ENCODE results near the gene SYCP2L. TPM values are rescaled to one million over a fixed set of nuclear protein-coding genes. Genes with fewer than 3 reads are reported as not detected.

The SYCP2L gene
- total and polyA plus RNA-seq, 2 experiments from 2014 or later = 0.13 TPM; not detected in 1

- Histone ChIP-seq H3K4me1 (ENCODE audit: insufficient read depth) (peaks cover 7% of the 10 kb centered on the region; the same call in 1 of the 2 replicates), H2AFZ (no peak overlapping the region)
- WGBS, 2 experiments (ENCODE audit: low coverage in 1 of 2, low lambda C conversion rate in 2 of 2, missing lambda C conversion rate in 2 of 2) = 81 to 85% methylated on average over 7 of the region's 7 CpGs
These were observed 134.9 kb downstream of the SYCP2L start for GRCh38 chr6:11021714-11022113.

GRCh38 chr6:11023032-11023431 lies 136.2 kb downstream of the SYCP2L start:
- H2AFZ ChIP-seq = no peak overlapping the region
- in situ Hi-C loops (cut with MboI) = no loop called here

More at GRCh38 chr6:11021714-11022113, 134.9 kb downstream of the SYCP2L start:
- Histone ChIP-seq H3K79me2 (ENCODE audit: insufficient read depth) (no peaks in the 10 kb centered on the region), H3K36me3 (ENCODE audit: low read depth) (no peaks in the 10 kb centered on the region), H3K27ac (no peak overlapping the region), H3K9me3 (ENCODE audit: low read depth) (no peaks in the 10 kb centered on the region), H3K9me2 (ENCODE audit: insufficient read depth) (no peaks in the 10 kb centered on the region), H3F3A (ENCODE audit: insufficient read depth) (peaks cover 7% of the 10 kb centered on the region; the same call in 1 of the 2 replicates), H4K20me1 (ENCODE audit: insufficient read depth) (no peaks in the 10 kb centered on the region), H3K27me3 (replicated peaks; ENCODE audit: insufficient read depth) (no peaks in the 10 kb centered on the region), H3K4me2 (ENCODE audit: unreplicated experiment) (no peak overlapping the region), H3K9ac (no peak overlapping the region), H3K4me3 (no peak overlapping the region)
- in situ Hi-C loops (cut with MboI) = no loop called here
- no peak for DNase-seq
- TF ChIP-seq EZH2phosphoT487 (IDR thresholded peaks at IDR 0.05; ENCODE audit: insufficient read depth, low read depth) (no peak), EZH2 (IDR thresholded peaks at IDR 0.05; ENCODE audit: insufficient read depth, poor library complexity, severe bottlenecking) (no peak)

More at GRCh38 chr6:11023032-11023431, 136.2 kb downstream of the SYCP2L start:
- peaks cover 7% of the 10 kb centered on the region; the same call in 1 of the 2 replicates for H3K4me1 ChIP-seq (ENCODE audit: insufficient read depth)
- H3K27ac ChIP-seq = no peak overlapping the region
- no peaks in the 10 kb centered on the region for H3K36me3 ChIP-seq (ENCODE audit: low read depth)
- H3K9me3 ChIP-seq (ENCODE audit: low read depth) = no peaks in the 10 kb centered on the region
- H3K79me2 ChIP-seq (ENCODE audit: insufficient read depth) = no peaks in the 10 kb centered on the region
- H3K4me3 ChIP-seq = no peak overlapping the region
- no peaks in the 10 kb centered on the region for H3K9me2 ChIP-seq (ENCODE audit: insufficient read depth)
- TF ChIP-seq EZH2phosphoT487 (IDR thresholded peaks at IDR 0.05; ENCODE audit: insufficient read depth, low read depth) (no peak), EZH2 (IDR thresholded peaks at IDR 0.05; ENCODE audit: insufficient read depth, poor library complexity, severe bottlenecking) (no peak)
- DNase-seq = no peak
- H4K20me1 ChIP-seq (ENCODE audit: insufficient read depth) = no peaks in the 10 kb centered on the region
- H3K27me3 ChIP-seq (replicated peaks; ENCODE audit: insufficient read depth) = no peaks in the 10 kb centered on the region
- H3K4me2 ChIP-seq (ENCODE audit: unreplicated experiment) = peak overlapping the region; percentile 1
- H3K9ac ChIP-seq = no peak overlapping the region
- peaks cover 7% of the 10 kb centered on the region; the same call in 1 of the 2 replicates for H3F3A ChIP-seq (ENCODE audit: insufficient read depth)

Other genes starting within 250 kb of the SYCP2L start
- gene C6orf52, start 192.4 kb upstream of the SYCP2L start, total RNA-seq (2014; rRNA removed; shearing (Covaris generic)) = not detected in 2 replicates
- 0.75 and 0.99 TPM in 2 replicates for gene C6orf52, start 192.4 kb upstream of the SYCP2L start, polyA plus RNA-seq (2016; fragmentation: Nextera tagmentation; extraction: Ambion mirVana)
- gene PAK1IP1, start 192.1 kb upstream of the SYCP2L start, total RNA-seq (2014; rRNA removed; shearing (Covaris generic)) = 16.6 and 22.8 TPM in 2 replicates
- 28.1 and 29.0 TPM in 2 replicates for gene PAK1IP1, start 192.1 kb upstream of the SYCP2L start, polyA plus RNA-seq (2016; fragmentation: Nextera tagmentation; extraction: Ambion mirVana)
- gene TMEM14C, start 164.0 kb upstream of the SYCP2L start, total RNA-seq (2014; rRNA removed; shearing (Covaris generic)) = 164 and 199 TPM in 2 replicates
- 256 and 272 TPM in 2 replicates for gene TMEM14C, start 164.0 kb upstream of the SYCP2L start, polyA plus RNA-seq (2016; fragmentation: Nextera tagmentation; extraction: Ambion mirVana)
- gene TMEM14B, start 139.2 kb upstream of the SYCP2L start, total RNA-seq (2014; rRNA removed; shearing (Covaris generic)) = 75.9 and 94.0 TPM in 2 replicates
- 148 and 158 TPM in 2 replicates for gene TMEM14B, start 139.2 kb upstream of the SYCP2L start, polyA plus RNA-seq (2016; fragmentation: Nextera tagmentation; extraction: Ambion mirVana)
- gene MAK, start 48.5 kb upstream of the SYCP2L start, total RNA-seq (2014; rRNA removed; shearing (Covaris generic)) = not detected in 2 replicates
- 0.09 and 0.14 TPM in 2 replicates for gene MAK, start 48.5 kb upstream of the SYCP2L start, polyA plus RNA-seq (2016; fragmentation: Nextera tagmentation; extraction: Ambion mirVana)
- gene GCM2, start 5.0 kb upstream of the SYCP2L start, total RNA-seq (2014; rRNA removed; shearing (Covaris generic)) = not detected in 2 replicates
- gene GCM2, start 5.0 kb upstream of the SYCP2L start, polyA plus RNA-seq (2016; fragmentation: Nextera tagmentation; extraction: Ambion mirVana) = not detected in 2 replicates
- gene ELOVL2, start 157.3 kb downstream of the SYCP2L start, total RNA-seq (2014; rRNA removed; shearing (Covaris generic)) = 0.32 and 0.76 TPM in 2 replicates
- gene ELOVL2, start 157.3 kb downstream of the SYCP2L start, polyA plus RNA-seq (2016; fragmentation: Nextera tagmentation; extraction: Ambion mirVana) = 0.29 and 0.42 TPM in 2 replicates
- 11.3 and 12.4 TPM in 2 replicates for gene SMIM13, start 206.8 kb downstream of the SYCP2L start, total RNA-seq (2014; rRNA removed; shearing (Covaris generic))
- gene SMIM13, start 206.8 kb downstream of the SYCP2L start, polyA plus RNA-seq (2016; fragmentation: Nextera tagmentation; extraction: Ambion mirVana) = 5.1 and 6.4 TPM in 2 replicates
- gene ERVFRD-1, start 224.7 kb downstream of the SYCP2L start, total RNA-seq (2014; rRNA removed; shearing (Covaris generic)) = not detected in 2 replicates
- 0.05 TPM in 1 of 2 replicates, not detected in the other for gene ERVFRD-1, start 224.7 kb downstream of the SYCP2L start, polyA plus RNA-seq (2016; fragmentation: Nextera tagmentation; extraction: Ambion mirVana)